Activated T-cell treated with anti-CD3 and anti-CD28 coated beads for 24 hours (primary cell): Measurements from ENCODE around the gene CST8.

Source experiments
- DNase-seq: peaks from one replicate; pipeline ENCODE4 v3.0.0-alpha.2; 2020; ENCODE audit warnings: low read depth

Gene CST8

GRCh38 chr20:23476015-23476754 is 14.7 kb upstream of the CST8 start:
- DNase-seq: no peak

- DNase-seq: no peak
Observed at GRCh38 chr20:23477223-23477622, 13.7 kb upstream of the CST8 start.

GRCh38 chr20:23479043-23479442 is 11.9 kb upstream of the CST8 start:
- no peak for DNase-seq

DNA sequence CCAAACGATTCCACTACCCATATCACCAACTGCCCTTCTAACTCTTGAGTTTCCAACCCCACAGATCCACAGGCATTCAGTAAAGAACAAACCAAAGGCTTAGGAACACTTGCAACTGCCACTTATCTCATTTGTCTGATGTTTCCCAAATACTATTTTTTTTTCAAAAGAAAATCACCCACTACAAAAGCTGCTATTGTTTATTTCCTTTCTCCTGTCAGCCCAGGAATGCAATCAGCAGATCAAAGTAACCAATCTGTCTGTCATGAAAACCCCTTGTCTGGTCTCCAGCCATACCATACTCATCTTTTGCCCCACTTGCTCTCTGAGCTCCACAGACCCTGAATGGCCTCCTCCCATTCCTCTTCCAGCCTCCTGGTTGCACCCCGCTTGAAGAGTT is 8.8 kb upstream of the CST8 start:
- no peak for DNase-seq

DNA sequence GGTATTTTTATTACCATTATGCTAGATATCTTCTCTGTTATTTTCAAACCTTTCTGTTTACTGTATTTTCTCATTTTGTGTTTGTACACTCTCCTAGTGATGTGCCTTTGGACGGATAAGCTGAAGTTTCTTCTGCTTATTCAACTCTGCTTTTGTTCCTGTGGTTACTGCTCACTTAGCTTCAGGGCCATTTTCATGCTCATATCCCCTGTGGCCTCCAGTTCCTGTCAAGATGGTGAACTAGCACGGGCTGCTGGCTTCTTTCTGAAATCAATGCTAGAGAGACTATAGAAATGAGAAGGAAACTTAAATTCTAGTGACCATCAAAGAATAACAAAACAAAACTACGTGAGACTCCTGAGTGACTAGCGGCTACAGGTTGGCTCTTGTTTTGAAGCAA is 6.8 kb upstream of the CST8 start:
- no peak for DNase-seq

- DNase-seq: no peak
Observed at GRCh38 chr20:23488470-23488869, 2.4 kb upstream of the CST8 start.

- no peak for DNase-seq
Observed at GRCh38 chr20:23488996-23489395, 1.9 kb upstream of the CST8 start.

DNA sequence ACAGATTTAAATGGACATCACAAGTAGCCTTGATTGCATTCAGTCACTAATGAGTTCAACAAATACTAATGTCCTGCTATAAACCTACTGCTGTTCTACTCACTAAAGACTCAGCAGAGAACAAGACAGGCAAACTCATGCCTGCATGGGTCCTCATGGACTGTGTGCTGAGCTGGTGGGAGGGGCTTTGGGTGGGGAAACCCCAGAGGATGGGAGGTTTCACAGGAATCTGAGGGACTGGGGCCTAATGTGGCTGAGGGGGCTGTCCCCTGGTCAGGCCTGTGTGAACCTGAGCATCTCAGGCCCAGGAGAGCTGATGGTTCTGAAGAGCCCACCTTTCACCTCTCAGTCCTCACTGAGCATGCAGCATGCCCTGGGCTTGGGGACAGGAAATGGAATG is 1.4 kb downstream of the CST8 start:
- peak; percentile 4 for DNase-seq

- no peak for DNase-seq
Observed at GRCh38 chr20:23493172-23493772, 2.4 kb downstream of the CST8 start.

GRCh38 chr20:23497536-23497935 is 6.6 kb downstream of the CST8 start:
- peak; percentile 3 for DNase-seq

DNA sequence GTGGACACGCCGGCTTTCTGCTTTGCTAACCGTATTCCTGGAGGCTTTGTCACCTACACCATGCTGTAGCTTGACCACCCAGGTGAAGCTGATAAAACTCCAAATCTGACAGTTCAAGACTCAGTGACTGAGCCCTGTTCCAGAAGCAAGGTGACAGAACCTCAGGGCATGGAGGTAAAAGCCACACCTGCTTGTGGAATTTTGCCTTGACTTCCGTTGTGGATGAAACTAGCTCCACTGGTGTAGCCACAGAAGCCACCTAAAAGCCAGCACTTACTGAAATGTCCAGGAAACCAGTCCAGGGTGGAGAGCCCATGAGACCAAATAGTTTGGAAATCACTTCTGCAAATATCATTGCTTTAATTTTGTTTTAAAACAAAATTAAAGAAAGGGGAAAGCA is 11.0 kb downstream of the CST8 start:
- no peak for DNase-seq

DNA sequence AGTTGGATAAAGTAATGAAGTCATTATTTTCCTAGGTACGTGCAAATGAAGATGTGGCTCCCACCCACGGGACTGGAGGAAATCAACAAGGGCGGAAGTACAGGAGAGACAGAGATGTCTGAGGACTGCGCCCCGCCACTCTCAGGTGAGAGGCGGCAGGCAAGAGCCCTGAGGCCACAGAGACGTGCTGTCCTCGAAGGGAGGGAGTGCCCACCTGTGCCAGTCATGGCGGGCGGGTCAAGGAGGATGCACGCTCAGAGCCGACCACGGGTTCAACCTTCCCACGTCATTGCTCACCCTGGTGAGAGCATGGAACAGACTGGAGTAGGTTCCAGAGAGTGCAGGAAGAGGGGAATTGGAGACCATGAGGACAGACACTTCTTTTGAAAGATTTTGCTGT is 12.7 kb downstream of the CST8 start:
- no peak for DNase-seq

DNA sequence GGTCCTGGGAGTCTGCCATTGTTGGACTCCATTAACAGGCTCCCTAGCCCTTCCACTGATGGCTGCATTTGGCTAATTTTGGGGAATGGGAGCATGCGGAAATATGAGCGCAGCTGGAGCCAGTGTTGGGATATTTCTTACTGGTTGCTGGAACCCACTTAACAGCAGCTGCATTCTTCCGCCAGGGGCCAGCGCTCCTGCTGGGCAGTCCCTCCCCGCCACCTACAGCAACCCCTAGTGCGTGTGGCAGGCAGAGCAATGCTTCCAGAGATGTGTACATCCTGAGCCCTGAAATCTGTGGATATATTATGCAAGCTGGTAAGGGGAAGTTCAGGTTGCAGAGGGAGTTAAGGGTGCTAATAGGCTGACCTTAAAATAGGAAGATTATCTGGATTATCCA is 16.4 kb downstream of the CST8 start:
- DNase-seq: no peak

- no peak for DNase-seq
Observed at GRCh38 chr20:23508449-23509229, 17.7 kb downstream of the CST8 start.

GRCh38 chr20:23509247-23509913 is 18.5 kb downstream of the CST8 start:
- DNase-seq: no peak

- no peak for DNase-seq
Observed at GRCh38 chr20:23510000-23510590, 19.2 kb downstream of the CST8 start.

DNA sequence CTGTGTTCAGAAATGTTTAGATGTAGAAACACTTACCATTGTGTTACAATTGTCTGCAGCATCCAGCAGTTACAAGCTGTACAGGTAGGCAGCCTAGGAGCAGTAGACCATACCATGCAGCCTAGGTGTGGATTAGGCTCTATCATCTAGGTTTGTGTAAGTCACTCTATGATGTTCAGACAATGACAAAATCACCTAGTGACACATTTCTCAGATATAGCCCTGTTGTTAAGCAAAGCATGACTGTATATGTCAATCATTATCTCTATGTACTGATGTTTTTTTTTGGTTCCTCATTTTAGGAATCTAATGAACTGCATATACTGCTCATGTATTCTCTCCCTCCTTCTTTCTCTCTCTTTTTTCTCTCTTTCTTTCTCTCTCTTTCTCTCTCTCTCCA is 22.2 kb downstream of the CST8 start:
- no peak for DNase-seq

DNA sequence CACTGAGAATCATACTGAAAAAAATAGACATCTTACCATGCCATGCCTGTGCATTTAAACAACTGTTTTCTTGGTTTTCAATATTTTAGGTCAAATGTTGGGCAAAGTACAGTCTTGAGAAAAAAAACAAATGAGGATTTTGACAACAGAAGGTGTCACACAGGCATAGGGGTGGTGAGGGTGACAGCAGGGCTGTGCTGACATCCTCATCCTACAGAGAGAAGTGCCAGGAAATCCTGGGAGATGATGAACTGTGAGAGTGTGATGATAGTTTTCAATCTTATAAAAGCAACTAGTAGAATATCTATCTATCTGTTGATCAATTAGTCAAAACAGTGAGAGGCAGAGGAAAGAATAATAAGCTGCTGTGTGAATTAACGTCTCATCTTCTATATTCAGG is 23.9 kb downstream of the CST8 start:
- no peak for DNase-seq

- DNase-seq: no peak
Observed at GRCh38 chr20:23515250-23515939, 24.5 kb downstream of the CST8 start.

GRCh38 chr20:23517719-23518118 is 26.8 kb downstream of the CST8 start:
- no peak for DNase-seq

- no peak for DNase-seq
Observed at GRCh38 chr20:23519556-23519955, 28.6 kb downstream of the CST8 start.

DNA sequence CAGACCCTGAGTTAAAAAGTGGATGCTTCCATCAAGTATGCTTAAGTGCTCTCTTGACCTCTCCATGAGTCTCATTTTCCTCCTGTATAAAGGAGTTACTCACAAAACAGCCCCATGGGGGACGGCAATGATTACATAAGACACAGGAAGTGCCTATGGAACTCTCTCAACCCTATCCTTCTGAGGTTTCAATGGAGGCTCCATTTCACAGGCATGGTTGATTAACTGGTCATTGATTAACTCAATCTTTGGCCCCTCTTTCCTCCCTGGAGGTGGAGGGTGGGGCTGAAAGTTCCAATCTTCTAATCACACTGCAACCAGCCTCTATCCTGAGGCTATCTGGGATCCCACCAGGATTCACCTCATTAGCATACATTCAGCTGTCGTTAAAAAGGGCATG is 29.3 kb downstream of the CST8 start:
- no peak for DNase-seq
